SK-N-SH treated with all-trans-retinoic acid at 6 μM for 48 hours (cell line): ENCODE results near the gene GRIK3.
A peak's percentile ranks its signal among the peaks of the same experiment; 100 is the strongest.

ENCODE experiments used
- ATAC-seq: fragments of 200-7000 bp; cut with Tn5 transposase; 3 replicates; pipeline ENCODE4 v1.9.1; 2020; ENCODE audit warnings: mild to moderate bottlenecking, moderate library complexity
- ARNTL ChIP-seq: fragments of 450-650 bp; formaldehyde crosslinking; IDR thresholded peaks from 2 replicates; pipeline ENCODE4 v1.5.0; 2020; ENCODE audit warnings: low read depth, mild to moderate bottlenecking, moderate library complexity, borderline replicate concordance
- BACH2 ChIP-seq: fragments of 250-450 bp; sonication (Bioruptor Pico); IDR thresholded peaks from 2 replicates; pipeline ENCODE4 v1.9.0; 2021; ENCODE audit warnings: mild to moderate bottlenecking, borderline replicate concordance
- CSDC2 ChIP-seq: fragments of 250-450 bp; sonication (Bioruptor Pico); IDR thresholded peaks from 2 replicates; pipeline ENCODE4 v1.5.0; 2020; ENCODE audit warnings: mild to moderate bottlenecking, moderate library complexity
- CSRNP3 ChIP-seq: fragments of 250-450 bp; sonication (Bioruptor Pico); IDR thresholded peaks from 2 replicates; pipeline ENCODE4 v1.5.1; 2021; ENCODE audit warnings: mild to moderate bottlenecking, moderate library complexity
- ESRRG ChIP-seq: fragments of 250-450 bp; sonication (Bioruptor Pico); IDR thresholded peaks from 2 replicates; pipeline ENCODE4 v1.6.1; 2021; ENCODE audit warnings: mild to moderate bottlenecking
- GLIS3 ChIP-seq: fragments of 250-450 bp; sonication (Bioruptor Pico); IDR thresholded peaks from 2 replicates; pipeline ENCODE4 v1.5.0; 2020; ENCODE audit warnings: mild to moderate bottlenecking, moderate library complexity
- ISL1 ChIP-seq: fragments of 250-450 bp; sonication (Bioruptor Pico); IDR thresholded peaks from 2 replicates; pipeline ENCODE4 v2.1.2; 2022; ENCODE audit warnings: mild to moderate bottlenecking, moderate library complexity
- OSR1 ChIP-seq: fragments of 250-450 bp; sonication (Bioruptor Pico); IDR thresholded peaks from 2 replicates; pipeline ENCODE4 v1.8.0; 2022; ENCODE audit warnings: moderate library complexity, mild to moderate bottlenecking, inconsistent platforms
- PATZ1 ChIP-seq: fragments of 250-450 bp; sonication (Bioruptor Pico); IDR thresholded peaks from 2 replicates; pipeline ENCODE4 v1.8.0; 2020; ENCODE audit warnings: mild to moderate bottlenecking, moderate library complexity, borderline replicate concordance
- PPARA ChIP-seq: fragments of 250-450 bp; sonication (Bioruptor Pico); IDR thresholded peaks from 2 replicates; pipeline ENCODE4 v1.5.0; 2020; ENCODE audit warnings: mild to moderate bottlenecking, borderline replicate concordance
- RARB ChIP-seq: fragments of 250-450 bp; sonication (Bioruptor Pico); IDR thresholded peaks from 2 replicates; pipeline ENCODE4 v1.8.0; 2021; ENCODE audit warnings: mild to moderate bottlenecking, moderate library complexity
- SNAI2 ChIP-seq: fragments of 250-450 bp; sonication (Bioruptor Pico); IDR thresholded peaks from 2 replicates; pipeline ENCODE4 v1.5.0; 2020; ENCODE audit warnings: mild to moderate bottlenecking, moderate library complexity
- TCF4 ChIP-seq: fragments of 250-450 bp; sonication (Bioruptor Pico); IDR thresholded peaks from 2 replicates; pipeline ENCODE4 v1.8.0; 2021; ENCODE audit warnings: mild to moderate bottlenecking, moderate library complexity, borderline replicate concordance
- TSHZ2 ChIP-seq: fragments of 250-450 bp; sonication (Bioruptor Pico); IDR thresholded peaks from 2 replicates; pipeline ENCODE4 v1.5.0; 2020; ENCODE audit warnings: mild to moderate bottlenecking, moderate library complexity
- ZC3H10 ChIP-seq: fragments of 250-450 bp; sonication (Bioruptor Pico); IDR thresholded peaks from 2 replicates; pipeline ENCODE4 v1.5.1; 2021; ENCODE audit warnings: mild to moderate bottlenecking, moderate library complexity
- ZFP3 ChIP-seq: fragments of 250-450 bp; sonication (Bioruptor Pico); IDR thresholded peaks from 2 replicates; pipeline ENCODE4 v1.5.0; 2020; ENCODE audit warnings: mild to moderate bottlenecking, moderate library complexity
- ZNF565 ChIP-seq: fragments of 450-650 bp; formaldehyde crosslinking; conservative IDR thresholded peaks from 2 replicates; pipeline ENCODE4 v1.5.0; 2020; ENCODE audit warnings: low read depth, mild to moderate bottlenecking, moderate library complexity
- ZNF8 ChIP-seq: fragments of 450-650 bp; formaldehyde crosslinking; IDR thresholded peaks from 2 replicates; pipeline ENCODE4 v1.5.0; 2020; ENCODE audit warnings: mild to moderate bottlenecking, moderate library complexity
- TF ChIP-seq, protein P1 (sequence below): fragments of 250-450 bp; sonication (Bioruptor Pico); IDR thresholded peaks from 2 replicates; pipeline ENCODE4 v1.5.1; 2020; ENCODE audit warnings: low read depth, mild to moderate bottlenecking, moderate library complexity

GRIK3 gene

GRCh38 chr1:36857754-36858153, 176.6 kb downstream of the GRIK3 start:
- no peak; the same call in 2 of the 3 replicates for ATAC-seq
- TF ChIP-seq TCF4 (peak; percentile 47; the same call in 1 of the 2 replicates), CSDC2 (CRISPR knock-in tag) (no peak)

- no peak for TF ChIP-seq TSHZ2
- TF ChIP-seq, protein P1, sequence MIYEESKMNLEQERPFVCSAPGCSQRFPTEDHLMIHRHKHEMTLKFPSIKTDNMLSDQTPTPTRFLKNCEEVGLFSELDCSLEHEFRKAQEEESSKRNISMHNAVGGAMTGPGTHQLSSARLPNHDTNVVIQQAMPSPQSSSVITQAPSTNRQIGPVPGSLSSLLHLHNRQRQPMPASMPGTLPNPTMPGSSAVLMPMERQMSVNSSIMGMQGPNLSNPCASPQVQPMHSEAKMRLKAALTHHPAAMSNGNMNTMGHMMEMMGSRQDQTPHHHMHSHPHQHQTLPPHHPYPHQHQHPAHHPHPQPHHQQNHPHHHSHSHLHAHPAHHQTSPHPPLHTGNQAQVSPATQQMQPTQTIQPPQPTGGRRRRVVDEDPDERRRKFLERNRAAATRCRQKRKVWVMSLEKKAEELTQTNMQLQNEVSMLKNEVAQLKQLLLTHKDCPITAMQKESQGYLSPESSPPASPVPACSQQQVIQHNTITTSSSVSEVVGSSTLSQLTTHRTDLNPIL: no peak
- no peak for TF ChIP-seq CSRNP3 (CRISPR knock-in tag)
- TF ChIP-seq ZNF8: no peak
- no peak for TF ChIP-seq GLIS3 (CRISPR knock-in tag)
- ATAC-seq: no peak
These were observed 178.4 kb downstream of the GRIK3 start for GRCh38 chr1:36855699-36856494.

DNA sequence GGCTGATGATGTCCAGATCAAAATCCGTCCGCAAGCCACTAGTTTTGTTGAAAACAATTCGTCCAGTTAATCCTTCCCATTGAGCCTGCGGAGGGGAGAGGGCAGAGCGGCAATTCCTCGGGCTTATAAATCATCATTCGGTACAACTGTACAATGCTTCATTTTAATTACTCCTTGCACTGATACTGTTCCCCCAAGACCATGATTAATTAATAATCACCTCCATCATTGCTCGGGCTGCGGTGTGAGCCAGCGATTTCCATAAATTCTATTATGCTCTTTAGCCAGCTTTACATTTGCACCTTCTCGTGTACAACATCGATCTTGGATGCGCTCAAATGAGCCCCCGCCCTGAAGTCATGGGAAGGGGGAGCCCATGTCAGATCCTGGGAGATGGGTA, 180.7 kb downstream of the GRIK3 start:
- no peak for ATAC-seq
- no peak for TF ChIP-seq ZC3H10

DNA sequence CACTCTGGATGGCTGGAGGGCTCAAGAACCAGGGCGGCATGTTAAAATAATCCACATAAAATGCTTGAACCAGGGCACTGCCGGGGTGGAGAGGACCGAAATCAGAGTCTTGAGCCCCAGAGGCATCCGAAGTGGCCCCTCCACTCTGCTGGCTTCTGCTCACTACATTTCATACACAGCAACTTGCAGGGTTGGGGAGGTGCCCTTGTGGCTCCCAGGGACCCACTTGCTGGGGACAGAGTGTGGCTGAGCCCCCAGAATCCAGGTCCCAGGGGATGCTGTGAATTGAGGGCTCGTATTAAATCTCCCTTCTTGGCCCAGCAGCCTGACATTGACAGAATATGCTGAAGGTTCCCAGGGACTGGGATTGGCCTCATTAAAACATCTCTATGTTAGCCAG, 181.7 kb downstream of the GRIK3 start:
- ATAC-seq: no peak
- TF ChIP-seq ISL1 (CRISPR knock-in tag) (no peak), PPARA (no peak), BACH2 (no peak), CSDC2 (CRISPR knock-in tag) (no peak), ARNTL (CRISPR knock-in tag) (no peak), ZNF8 (no peak), SNAI2 (CRISPR knock-in tag) (no peak), OSR1 (CRISPR knock-in tag) (no peak), CSRNP3 (CRISPR knock-in tag) (no peak), RARB (CRISPR knock-in tag) (no peak), ZNF565 (CRISPR knock-in tag) (no peak), PATZ1 (no peak), ESRRG (CRISPR knock-in tag) (no peak), GLIS3 (CRISPR knock-in tag) (no peak), ZFP3 (CRISPR knock-in tag) (no peak), TSHZ2 (no peak), TCF4 (no peak)
- TF ChIP-seq, protein P1: no peak
